GM12878 (cell line): ENCODE measurements around the gene LMX1A. TPM values are rescaled to one million over a fixed set of nuclear protein-coding genes. Genes with fewer than 3 reads are reported as not detected.

Experiments
- ATAC-seq: fragments of 200-7000 bp; cut with Tn5 transposase; 3 replicates; pipeline ENCODE4 v1.9.1; 2020; ENCODE audit warnings: mild to moderate bottlenecking, moderate library complexity
- BruUV-seq: library from RNA; stranded (reverse); fragments of 400-500 nt; replicated peaks from 2 replicates; lab custom pipeline; 2021; lab: Mats Ljungman, UMichigan
- CTCF ChIA-PET: fragments of 300-600 bp; sonication (Branson Sonifier 250); formaldehyde crosslinking; extraction: SDS; loops from one replicate; lab custom pipeline; 2021; ENCODE audit warnings: inconsistent platforms; lab: Yijun Ruan, JAX
- POLR2A ChIA-PET: fragments of 350-600 bp; formaldehyde crosslinking; extraction: SDS; loops from one replicate; lab custom pipeline; 2021; ENCODE audit warnings: inconsistent platforms; lab: Charles Lee
- RAD21 ChIA-PET: fragments of 300-600 bp; sonication (Branson Sonifier 250); formaldehyde crosslinking; loops from one replicate; lab custom pipeline; 2023; ENCODE audit warnings: antibody characterized with exemption; ENCODE audit not compliant: unreplicated experiment; lab: Charles Lee
- SMC1A ChIA-PET: fragments of 300-600 bp; sonication (Branson Sonifier 250); formaldehyde crosslinking; loops from one replicate; lab custom pipeline; 2023; ENCODE audit not compliant: unreplicated experiment, uncharacterized antibody; lab: Charles Lee
- DNase-seq: peaks from one replicate; pipeline ENCODE4 v3.0.0-alpha.2; 2011; ENCODE audit warnings: low read depth, low spot score
- FAIRE-seq: peaks from 3 replicates; lab custom pipeline; 2011; peaks lifted over from hg19 to GRCh38; lab: Jason Lieb, UNC
- H2AFZ ChIP-seq: 2 replicates; pipeline ENCODE4 v1.6.0; 2011; ENCODE audit warnings: low read depth, low read length, control low read depth; ENCODE audit not compliant: control insufficient read depth
- H3K27ac ChIP-seq: 2 replicates; pipeline ENCODE4 v1.5.1; 2011; ENCODE audit warnings: control low read depth; ENCODE audit not compliant: control insufficient read depth, insufficient read depth
- H3K27me3 ChIP-seq, 2 experiments: replicated peaks in 1 of 2; 2 replicates each; pipeline versions ENCODE4 v1.6.0 to v1.6.1; 2011; ENCODE audit warnings: low read length in 1 of 2; ENCODE audit not compliant: control insufficient read depth in 2 of 2, insufficient read depth in 2 of 2
- H3K36me3 ChIP-seq, 2 experiments: 2 replicates each; pipeline ENCODE4 v1.5.1; 2011; ENCODE audit warnings: low read length in 1 of 2; ENCODE audit not compliant: control insufficient read depth in 2 of 2, insufficient read depth in 2 of 2
- H3K4me1 ChIP-seq: 2 replicates; pipeline ENCODE4 v1.6.1; 2011; ENCODE audit warnings: mild to moderate bottlenecking, low read length, moderate library complexity, mixed read lengths; ENCODE audit not compliant: control insufficient read depth, insufficient read depth
- H3K4me2 ChIP-seq: 2 replicates; pipeline ENCODE4 v1.6.0; 2011; ENCODE audit warnings: control low read depth; ENCODE audit not compliant: control insufficient read depth, insufficient read depth
- H3K4me3 ChIP-seq: fragments of 200-600 bp; sonication (generic); 2 replicates; pipeline ENCODE4 v1.5.1; 2016
- H3K79me2 ChIP-seq: 2 replicates; pipeline ENCODE4 v1.6.0; 2011; ENCODE audit warnings: low read length; ENCODE audit not compliant: control insufficient read depth, insufficient read depth
- H3K9ac ChIP-seq: 2 replicates; pipeline ENCODE4 v1.8.0; 2011; ENCODE audit warnings: low read length, control low read depth, mixed read lengths; ENCODE audit not compliant: control insufficient read depth, insufficient read depth
- H3K9me3 ChIP-seq: replicated peaks from 3 replicates; pipeline ENCODE4 v1.5.1; 2011; ENCODE audit warnings: mild to moderate bottlenecking, low read length; ENCODE audit not compliant: control insufficient read depth, insufficient read depth
- H4K20me1 ChIP-seq: 2 replicates; pipeline ENCODE4 v1.6.0; 2011; ENCODE audit not compliant: control insufficient read depth, insufficient read depth
- BCLAF1 ChIP-seq: fragments of 450-650 bp; IDR thresholded peaks from 2 replicates; pipeline ENCODE4 v1.6.1; 2017; ENCODE audit warnings: antibody characterized with exemption, mild to moderate bottlenecking, moderate library complexity
- BHLHE40 ChIP-seq, 2 experiments: fragments of 450-650 bp in 1 of 2; IDR thresholded peaks; 2 replicates each; pipeline ENCODE4 v1.6.1; 2011 to 2017; ENCODE audit warnings: low read depth in 2 of 2, borderline replicate concordance in 1 of 2, improper control_type of control experiment in 1 of 2, low read length in 1 of 2, mild to moderate bottlenecking in 1 of 2
- CHD1 ChIP-seq: IDR thresholded peaks from 2 replicates; pipeline ENCODE4 v1.6.1; 2012; ENCODE audit warnings: low read depth, low read length, improper control_type of control experiment
- EED ChIP-seq: sonication (generic); IDR thresholded peaks from 2 replicates; pipeline ENCODE4 v1.6.1; 2016; ENCODE audit warnings: antibody characterized with exemption, low read depth
- ESRRA ChIP-seq: IDR thresholded peaks from 2 replicates; pipeline ENCODE4 v1.6.1; 2012; ENCODE audit warnings: mild to moderate bottlenecking, low read length, improper control_type of control experiment
- GATAD2B ChIP-seq: fragments of 450-650 bp; conservative IDR thresholded peaks from 2 replicates; pipeline ENCODE4 v1.6.1; 2017; ENCODE audit warnings: low read depth, mild to moderate bottlenecking, moderate library complexity
- HDGF ChIP-seq: fragments of 450-650 bp; IDR thresholded peaks from 2 replicates; pipeline ENCODE4 v1.6.1; 2016; ENCODE audit warnings: antibody characterized with exemption
- IKZF2 ChIP-seq, 2 experiments: fragments of 450-650 bp; IDR thresholded peaks; 2 replicates each; pipeline ENCODE4 v1.6.1; 2017; ENCODE audit warnings: mild to moderate bottlenecking in 2 of 2, moderate library complexity in 2 of 2
- NFXL1 ChIP-seq: fragments of 450-650 bp; IDR thresholded peaks from 2 replicates; pipeline ENCODE4 v1.6.1; 2017; ENCODE audit warnings: antibody characterized with exemption, mild to moderate bottlenecking, borderline replicate concordance
- PRDM15 ChIP-seq: fragments of 450-650 bp; formaldehyde crosslinking; IDR thresholded peaks from 2 replicates; pipeline ENCODE4 v1.4.0; 2020; ENCODE audit warnings: mild to moderate bottlenecking, moderate library complexity
- RB1 ChIP-seq: fragments of 450-650 bp; formaldehyde crosslinking; IDR thresholded peaks from 2 replicates; pipeline ENCODE4 v1.6.1; 2017; ENCODE audit warnings: mild to moderate bottlenecking, borderline replicate concordance
- SUPT20H ChIP-seq: IDR thresholded peaks from 2 replicates; pipeline ENCODE4 v1.6.1; 2011; ENCODE audit warnings: low read depth, mild to moderate bottlenecking, low read length, moderate library complexity, borderline replicate concordance; ENCODE audit not compliant: control insufficient read depth
- WGBS: methylation state at CpG from one replicate; pipeline ENCODE4 v1.1.6; 2016; ENCODE audit warnings: low lambda C conversion rate; ENCODE audit not compliant: insufficient replicate concordance, insufficient coverage; ENCODE audit errors: missing lambda C conversion rate; 5-methylcytosine and 5-hydroxymethylcytosine counted together
- in situ Hi-C: fragments of 300-500 bp; cut with MboI; formaldehyde crosslinking; loops from 9 replicates; pipeline ENCODE4 v1.14.3; 2018; ENCODE audit warnings: mixed read lengths
- intact Hi-C: fragments of 100-400 bp; cut with micrococcal nuclease; formaldehyde crosslinking; loops from one replicate; pipeline ENCODE4 v1.14.2; 2022; ENCODE audit not compliant: unreplicated experiment
- polyA plus RNA-seq, 11 experiments: library from polyadenylated mRNA; depleted of rRNA in 4 of 11; unstranded in 6 of 11; stranded (reverse) in 5 of 11; fragments of >200 nt; fragmentation: Nextera tagmentation in 4 of 11; fragmentation: Illumina TruSeq in 1 of 11; extraction: Ambion mirVana in 4 of 11; extraction: Trizol in 1 of 11; gene quantifications; 1 replicate in 1 of 11; 2 replicates in 10 of 11; pipeline versions ENCODE4 v1.2.1 to v1.2.3, GENCODE V29; 2011 to 2016; ENCODE audit warnings: inconsistent platforms in 2 of 11, missing spikeins in 2 of 11, low read depth in 1 of 11
- total RNA-seq, 4 experiments: library from RNA; depleted of rRNA in 3 of 4; stranded (reverse); fragments of >200 nt in 3 of 4; fragmentation: Illumina TruSeq in 1 of 4; extraction: Trizol in 1 of 4; gene quantifications; 2 replicates each; pipeline versions ENCODE4 v1.2.1 to v1.2.3, GENCODE V29; 2013 to 2021

The LMX1A gene
- total and polyA plus RNA-seq, 10 of the 15 experiments (the other 5 are each of a cell fraction or from before 2014, with no cell fraction given), result not detected

GRCh38 chr1:165306543-165307434 lies 49.7 kb downstream of the LMX1A start:
- TF ChIP-seq BCLAF1 (no peak), RB1 (no peak), SUPT20H (no peak), EED (no peak), NFXL1 (no peak), PRDM15 (CRISPR knock-in tag) (no peak), ESRRA (no peak), CHD1 (no peak), GATAD2B (no peak), HDGF (no peak), BHLHE40 (IDR thresholded peaks at IDR 0.05; ENCODE audit: borderline replicate concordance in 1 of 2, low read depth in 2 of 2, low read length in 1 of 2) (no peak), IKZF2 (IDR thresholded peaks at IDR 0.05) (no peak)
- TF ChIP-seq, all 136 proteins: peak for 0
- 31% methylated on average over 6 of the region's 6 CpGs for WGBS
- FAIRE-seq, result no peak
- Histone ChIP-seq H3K9me3 (no peaks in the 10 kb centered on the region), H3K36me3 (no peaks in the 10 kb centered on the region), H3K27ac (no peak overlapping the region), H3K4me1 (no peaks in the 10 kb centered on the region), H3K79me2 (no peaks in the 10 kb centered on the region), H3K4me3 (no peak overlapping the region), H4K20me1 (no peaks in the 10 kb centered on the region), H3K9ac (no peak overlapping the region), H3K4me2 (no peak overlapping the region), H2AFZ (no peak overlapping the region), H3K27me3 (no peaks in the 10 kb centered on the region; a peak in 1 of 4 replicates)
- BruUV-seq, result no TSS peak
- ChIA-PET RAD21 (no interaction called here), CTCF (no interaction called here), SMC1A (no interaction called here), POLR2A (no interaction called here)
- intact Hi-C loops, result no loop called here
- ATAC-seq, result no peak
- DNase-seq, result no peak
- in situ Hi-C loops, result no loop called here
